NCI-H2029 (cell line): ENCODE data around the gene NAB1.

ENCODE experiments used
- DNase-seq: peaks from one replicate; lab custom pipeline; 2025; lab: John Stamatoyannopoulos, UW

Gene NAB1

GRCh38 chr2:190713471-190713870, 64.6 kb downstream of the NAB1 start:
- no peak for DNase-seq

GRCh38 chr2:190714958-190715357, 66.1 kb downstream of the NAB1 start:
- no peak for DNase-seq

- no peak for DNase-seq
Measured at GRCh38 chr2:190716176-190716807, 67.4 kb downstream of the NAB1 start.

GRCh38 chr2:190717306-190717705, 68.4 kb downstream of the NAB1 start:
- no peak for DNase-seq

- DNase-seq, result peak; percentile 37
Measured at GRCh38 chr2:190717764-190718651, 69.1 kb downstream of the NAB1 start.

- no peak for DNase-seq
Measured at GRCh38 chr2:190718652-190719526, 70.0 kb downstream of the NAB1 start.

GRCh38 chr2:190720276-190720675, 71.4 kb downstream of the NAB1 start:
- DNase-seq, result no peak

- no peak for DNase-seq
Measured at GRCh38 chr2:190720691-190721090, 71.8 kb downstream of the NAB1 start.

GRCh38 chr2:190722061-190722759, 73.3 kb downstream of the NAB1 start:
- no peak for DNase-seq

GRCh38 chr2:190722835-190723234, 74.0 kb downstream of the NAB1 start:
- DNase-seq, result no peak

- DNase-seq, result no peak
Measured at GRCh38 chr2:190723397-190724090, 74.7 kb downstream of the NAB1 start.

- no peak for DNase-seq
Measured at GRCh38 chr2:190726255-190726654, 77.4 kb downstream of the NAB1 start.

GRCh38 chr2:190736355-190736754, 87.5 kb downstream of the NAB1 start:
- no peak for DNase-seq

GRCh38 chr2:190740449-190740848, 91.6 kb downstream of the NAB1 start:
- no peak for DNase-seq
